Smooth muscle cell of the pulmonary artery (primary cell): ENCODE measurements around the gene ANXA4. TPM values are rescaled to one million over a fixed set of nuclear protein-coding genes. Genes with fewer than 3 reads are reported as not detected.

Experiments
- total RNA-seq: library from RNA; depleted of rRNA; stranded (reverse); fragments of >200 nt; gene quantifications from 2 replicates; pipeline ENCODE4 v1.2.3, GENCODE V29; 2014

Gene ANXA4
- 56.0 and 67.2 TPM in 2 replicates for total RNA-seq

DNA sequence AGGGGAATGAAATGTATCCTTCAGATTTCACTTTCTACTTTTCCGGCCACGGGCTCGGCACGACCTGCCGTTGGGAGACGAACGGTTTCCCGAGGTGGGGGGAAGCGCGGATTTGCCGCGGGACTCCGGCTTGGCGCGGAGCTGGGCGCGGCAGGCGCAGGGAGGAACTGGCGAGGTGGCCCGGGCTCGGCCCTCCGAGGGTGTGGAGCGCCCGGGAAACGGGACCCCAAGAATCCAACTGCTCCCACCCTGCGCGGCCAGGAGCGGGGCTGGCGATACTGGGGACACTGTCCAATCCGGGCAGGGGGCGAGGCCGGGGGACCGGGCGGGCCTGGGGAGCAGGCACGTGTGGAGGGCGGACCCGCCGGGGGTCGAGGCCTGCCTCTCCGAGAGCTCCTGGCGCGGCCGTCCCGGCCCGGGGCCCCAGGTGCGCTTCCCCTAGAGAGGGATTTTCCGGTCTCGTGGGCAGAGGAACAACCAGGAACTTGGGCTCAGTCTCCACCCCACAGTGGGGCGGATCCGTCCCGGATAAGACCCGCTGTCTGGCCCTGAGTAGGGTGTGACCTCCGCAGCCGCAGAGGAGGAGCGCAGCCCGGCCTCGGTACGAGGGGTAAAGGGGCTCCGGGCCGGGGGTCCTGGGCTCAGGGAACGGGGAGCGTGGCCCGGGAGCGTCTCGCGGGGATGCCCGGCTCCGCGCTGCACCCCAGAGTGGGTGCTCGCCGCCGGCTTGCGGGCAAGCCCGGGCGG is at the start of gene ANXA4:
Gene ANXA4 (plus strand): TSS at position 560 of the 747 bp plus-strand sequence. CDS start 39,432 bp downstream, outside the sequence.

DNA sequence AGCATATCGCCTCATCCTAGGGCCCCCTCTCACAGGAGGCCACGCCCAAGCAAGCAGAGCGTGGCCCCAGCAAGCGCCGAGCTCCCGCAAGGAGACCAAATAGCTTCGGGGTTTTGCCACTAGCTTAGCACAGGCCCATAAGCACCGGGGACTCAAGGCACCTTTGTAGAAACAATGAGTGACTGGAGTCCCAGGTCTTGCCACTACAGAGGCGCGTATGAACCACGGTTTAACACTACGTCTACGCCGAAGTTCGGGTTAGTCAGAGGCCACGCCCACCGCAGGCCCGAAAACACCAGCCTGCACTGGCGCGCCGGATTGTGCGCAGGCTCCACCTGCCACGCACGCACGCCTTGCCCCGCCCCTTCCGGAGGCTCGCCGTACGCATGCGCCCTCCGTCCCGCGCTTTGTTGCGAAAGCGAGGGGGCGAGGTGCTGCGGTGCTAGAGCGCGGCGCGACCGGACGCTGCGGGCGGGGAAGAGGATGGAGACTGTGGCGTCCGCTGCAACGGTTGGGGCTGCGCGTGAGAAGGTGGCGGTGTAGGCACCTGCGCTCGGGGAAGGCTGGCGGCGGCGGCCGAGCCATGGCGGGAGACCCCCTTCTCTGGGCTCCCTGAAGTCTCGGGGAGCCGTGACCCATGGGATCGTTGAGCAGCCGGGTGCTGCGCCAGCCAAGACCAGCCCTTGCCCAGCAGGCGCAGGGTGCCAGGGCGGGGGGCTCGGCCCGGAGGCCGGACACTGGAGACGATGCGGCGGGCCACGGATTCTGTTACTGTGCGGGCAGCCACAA is 87.5 kb downstream of the ANXA4 start, which contains the start of gene GMCL1:
Gene GMCL1 (plus strand): TSS at position 405 of the 789 bp plus-strand sequence. CDS start 233 bp downstream, at position 638.

Other genes starting within 250 kb of the ANXA4 start
- 50.5 and 59.4 TPM in 2 replicates for gene AAK1, start 98.4 kb upstream of the ANXA4 start, total RNA-seq
- 11.7 and 15.3 TPM in 2 replicates for gene GMCL1, start 87.5 kb downstream of the ANXA4 start, total RNA-seq
- 19.4 and 27.4 TPM in 2 replicates for gene SNRNP27, start 151.8 kb downstream of the ANXA4 start, total RNA-seq
- gene MXD1, start 173.0 kb downstream of the ANXA4 start, total RNA-seq: 6.9 and 11.5 TPM in 2 replicates
- 0.33 and 0.46 TPM in 2 replicates for gene ASPRV1, start 219.5 kb downstream of the ANXA4 start, total RNA-seq